Sigmoid colon (tissue), 4 donors: ENCODE data around the gene RSPH6A.

Experiments
- EP300 ChIP-seq, 4 donors: sonication (generic); formaldehyde crosslinking; IDR thresholded peaks; one replicate each; pipeline ENCODE4 v1.6.1; 2017; ENCODE audit warnings: antibody characterized with exemption in 4 of 4
- POLR2A ChIP-seq, 2 donors: fragments of 450-650 bp; IDR thresholded peaks; one replicate each; pipeline ENCODE4 v1.6.1; 2016; ENCODE audit warnings: antibody characterized with exemption in 2 of 2, mild to moderate bottlenecking in 2 of 2, moderate library complexity in 2 of 2
- POLR2AphosphoS5 ChIP-seq, 4 donors: sonication (generic); formaldehyde crosslinking; IDR thresholded peaks; one replicate each; pipeline ENCODE4 v1.6.1; 2017; ENCODE audit warnings: antibody characterized with exemption in 4 of 4
- TF ChIP-seq, protein P1 (sequence below), 4 experiments: fragments of 450-650 bp in 3 of 4; fragments of 200-600 bp in 1 of 4; IDR thresholded peaks; one replicate each; pipeline ENCODE4 v1.5.1; 2016 to 2019; ENCODE audit warnings: antibody characterized with exemption in 4 of 4, mild to moderate bottlenecking in 3 of 4, moderate library complexity in 2 of 4

DNA sequence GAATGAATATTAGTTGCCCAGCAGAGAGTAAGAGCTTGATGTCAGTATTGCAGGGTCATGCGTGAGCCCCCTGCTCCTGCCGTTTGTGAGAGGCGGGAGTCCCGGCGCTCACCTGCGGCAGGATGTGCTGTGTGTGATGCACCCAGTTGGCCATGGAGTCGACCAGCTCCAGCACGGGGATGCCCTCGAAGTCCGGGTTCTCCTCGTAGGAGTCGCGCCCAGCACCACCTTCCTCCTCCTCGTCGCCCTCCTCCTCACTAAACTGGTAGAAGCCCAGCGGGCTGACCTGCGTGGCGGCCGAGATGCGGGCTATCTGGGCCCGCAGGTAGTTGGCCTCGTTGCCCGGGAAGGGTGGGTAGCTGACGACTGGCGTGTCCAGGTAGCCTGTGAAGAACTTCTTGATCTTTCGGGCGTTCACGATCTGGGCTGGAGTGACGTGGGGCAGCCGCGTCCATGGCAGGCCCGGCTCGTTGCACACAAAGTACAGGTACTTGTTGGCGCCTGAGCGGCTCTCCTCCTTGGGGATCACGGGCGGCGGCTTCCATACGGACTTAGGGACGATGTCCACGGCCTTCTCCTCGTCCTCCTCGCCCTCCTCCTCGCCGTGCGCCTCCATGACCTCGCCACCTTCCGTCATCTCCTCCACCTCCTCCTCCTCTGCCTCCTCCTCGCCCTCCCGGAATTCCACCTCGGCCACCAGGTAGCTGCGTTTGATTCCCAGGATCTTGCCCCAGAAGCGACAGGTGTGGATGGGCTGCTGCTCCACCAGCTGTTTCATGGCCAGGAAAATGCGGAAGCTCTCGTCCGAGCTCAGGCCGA is 10.8 kb downstream of the RSPH6A start:
- no peak for TF ChIP-seq POLR2A (IDR thresholded peaks at IDR 0.05)
- TF ChIP-seq, protein P1, sequence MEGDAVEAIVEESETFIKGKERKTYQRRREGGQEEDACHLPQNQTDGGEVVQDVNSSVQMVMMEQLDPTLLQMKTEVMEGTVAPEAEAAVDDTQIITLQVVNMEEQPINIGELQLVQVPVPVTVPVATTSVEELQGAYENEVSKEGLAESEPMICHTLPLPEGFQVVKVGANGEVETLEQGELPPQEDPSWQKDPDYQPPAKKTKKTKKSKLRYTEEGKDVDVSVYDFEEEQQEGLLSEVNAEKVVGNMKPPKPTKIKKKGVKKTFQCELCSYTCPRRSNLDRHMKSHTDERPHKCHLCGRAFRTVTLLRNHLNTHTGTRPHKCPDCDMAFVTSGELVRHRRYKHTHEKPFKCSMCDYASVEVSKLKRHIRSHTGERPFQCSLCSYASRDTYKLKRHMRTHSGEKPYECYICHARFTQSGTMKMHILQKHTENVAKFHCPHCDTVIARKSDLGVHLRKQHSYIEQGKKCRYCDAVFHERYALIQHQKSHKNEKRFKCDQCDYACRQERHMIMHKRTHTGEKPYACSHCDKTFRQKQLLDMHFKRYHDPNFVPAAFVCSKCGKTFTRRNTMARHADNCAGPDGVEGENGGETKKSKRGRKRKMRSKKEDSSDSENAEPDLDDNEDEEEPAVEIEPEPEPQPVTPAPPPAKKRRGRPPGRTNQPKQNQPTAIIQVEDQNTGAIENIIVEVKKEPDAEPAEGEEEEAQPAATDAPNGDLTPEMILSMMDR (IDR thresholded peaks at IDR 0.05): no peak
- no peak for TF ChIP-seq EP300 (IDR thresholded peaks at IDR 0.05)
- TF ChIP-seq POLR2AphosphoS5 (IDR thresholded peaks at IDR 0.05): no peak
